SK-N-SH treated with all-trans-retinoic acid at 6 μM for 48 hours (cell line): ENCODE measurements around the gene NPAS3.

Experiments used
- ATAC-seq: fragments of 200-7000 bp; cut with Tn5 transposase; 3 replicates; pipeline ENCODE4 v1.9.1; 2020; ENCODE audit warnings: mild to moderate bottlenecking, moderate library complexity
- ARNTL ChIP-seq: fragments of 450-650 bp; formaldehyde crosslinking; IDR thresholded peaks from 2 replicates; pipeline ENCODE4 v1.5.0; 2020; ENCODE audit warnings: low read depth, mild to moderate bottlenecking, moderate library complexity, borderline replicate concordance
- BACH2 ChIP-seq: fragments of 250-450 bp; sonication (Bioruptor Pico); IDR thresholded peaks from 2 replicates; pipeline ENCODE4 v1.9.0; 2021; ENCODE audit warnings: mild to moderate bottlenecking, borderline replicate concordance
- CSDC2 ChIP-seq: fragments of 250-450 bp; sonication (Bioruptor Pico); IDR thresholded peaks from 2 replicates; pipeline ENCODE4 v1.5.0; 2020; ENCODE audit warnings: mild to moderate bottlenecking, moderate library complexity
- CSRNP3 ChIP-seq: fragments of 250-450 bp; sonication (Bioruptor Pico); IDR thresholded peaks from 2 replicates; pipeline ENCODE4 v1.5.1; 2021; ENCODE audit warnings: mild to moderate bottlenecking, moderate library complexity
- GLIS3 ChIP-seq: fragments of 250-450 bp; sonication (Bioruptor Pico); IDR thresholded peaks from 2 replicates; pipeline ENCODE4 v1.5.0; 2020; ENCODE audit warnings: mild to moderate bottlenecking, moderate library complexity
- ISL1 ChIP-seq: fragments of 250-450 bp; sonication (Bioruptor Pico); IDR thresholded peaks from 2 replicates; pipeline ENCODE4 v2.1.2; 2022; ENCODE audit warnings: mild to moderate bottlenecking, moderate library complexity
- OSR1 ChIP-seq: fragments of 250-450 bp; sonication (Bioruptor Pico); IDR thresholded peaks from 2 replicates; pipeline ENCODE4 v1.8.0; 2022; ENCODE audit warnings: moderate library complexity, mild to moderate bottlenecking, inconsistent platforms
- POU6F1 ChIP-seq: fragments of 250-450 bp; sonication (Bioruptor Pico); IDR thresholded peaks from 2 replicates; pipeline ENCODE4 v1.8.0; 2021; ENCODE audit warnings: low read depth, mild to moderate bottlenecking, moderate library complexity, borderline replicate concordance
- SNAI2 ChIP-seq: fragments of 250-450 bp; sonication (Bioruptor Pico); IDR thresholded peaks from 2 replicates; pipeline ENCODE4 v1.5.0; 2020; ENCODE audit warnings: mild to moderate bottlenecking, moderate library complexity
- TCF4 ChIP-seq: fragments of 250-450 bp; sonication (Bioruptor Pico); IDR thresholded peaks from 2 replicates; pipeline ENCODE4 v1.8.0; 2021; ENCODE audit warnings: mild to moderate bottlenecking, moderate library complexity, borderline replicate concordance
- TOX ChIP-seq: fragments of 250-450 bp; sonication (Bioruptor Pico); IDR thresholded peaks from 2 replicates; pipeline ENCODE4 v1.8.0; 2021; ENCODE audit warnings: mild to moderate bottlenecking, moderate library complexity, borderline replicate concordance
- TSHZ2 ChIP-seq: fragments of 250-450 bp; sonication (Bioruptor Pico); IDR thresholded peaks from 2 replicates; pipeline ENCODE4 v1.5.0; 2020; ENCODE audit warnings: mild to moderate bottlenecking, moderate library complexity
- ZC3H10 ChIP-seq: fragments of 250-450 bp; sonication (Bioruptor Pico); IDR thresholded peaks from 2 replicates; pipeline ENCODE4 v1.5.1; 2021; ENCODE audit warnings: mild to moderate bottlenecking, moderate library complexity
- ZNF565 ChIP-seq: fragments of 450-650 bp; formaldehyde crosslinking; conservative IDR thresholded peaks from 2 replicates; pipeline ENCODE4 v1.5.0; 2020; ENCODE audit warnings: low read depth, mild to moderate bottlenecking, moderate library complexity
- ZNF70 ChIP-seq: fragments of 450-650 bp; formaldehyde crosslinking; IDR thresholded peaks from 2 replicates; pipeline ENCODE4 v1.5.0; 2020; ENCODE audit warnings: mild to moderate bottlenecking, moderate library complexity
- ZNF8 ChIP-seq: fragments of 450-650 bp; formaldehyde crosslinking; IDR thresholded peaks from 2 replicates; pipeline ENCODE4 v1.5.0; 2020; ENCODE audit warnings: mild to moderate bottlenecking, moderate library complexity
- TF ChIP-seq, protein P1 (sequence below): fragments of 250-450 bp; sonication (Bioruptor Pico); IDR thresholded peaks from 2 replicates; pipeline ENCODE4 v1.8.0; 2020; ENCODE audit warnings: mild to moderate bottlenecking, moderate library complexity, borderline replicate concordance

The NPAS3 gene

DNA sequence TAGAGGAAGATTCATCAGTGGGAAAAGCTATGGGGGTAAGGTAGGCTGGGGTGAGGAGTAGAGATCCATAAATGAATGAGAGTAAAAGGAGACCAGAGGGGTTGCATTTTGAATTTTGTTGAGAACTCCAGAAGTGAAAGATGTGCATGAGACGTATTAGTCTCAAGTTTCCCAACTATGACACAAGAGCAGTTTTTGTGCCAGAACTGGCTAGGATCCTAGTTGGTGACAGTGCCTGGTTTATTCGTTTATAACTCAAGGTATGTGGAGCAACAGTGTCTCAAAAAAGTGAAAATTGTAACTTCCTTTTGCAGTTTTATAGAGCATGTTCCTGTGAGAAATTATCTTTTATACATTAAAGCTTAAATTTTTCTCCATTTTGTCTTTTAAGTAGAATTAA, 377.0 kb downstream of the NPAS3 start:
- no peak for ATAC-seq
- TF ChIP-seq TCF4 (CRISPR knock-in tag) (no peak), ZNF8 (CRISPR knock-in tag) (no peak), CSRNP3 (CRISPR knock-in tag) (no peak), OSR1 (CRISPR knock-in tag) (no peak), GLIS3 (CRISPR knock-in tag) (no peak), SNAI2 (CRISPR knock-in tag) (no peak), BACH2 (CRISPR knock-in tag) (no peak), TSHZ2 (CRISPR knock-in tag) (no peak), POU6F1 (CRISPR knock-in tag) (no peak), TOX (CRISPR knock-in tag) (no peak)

DNA sequence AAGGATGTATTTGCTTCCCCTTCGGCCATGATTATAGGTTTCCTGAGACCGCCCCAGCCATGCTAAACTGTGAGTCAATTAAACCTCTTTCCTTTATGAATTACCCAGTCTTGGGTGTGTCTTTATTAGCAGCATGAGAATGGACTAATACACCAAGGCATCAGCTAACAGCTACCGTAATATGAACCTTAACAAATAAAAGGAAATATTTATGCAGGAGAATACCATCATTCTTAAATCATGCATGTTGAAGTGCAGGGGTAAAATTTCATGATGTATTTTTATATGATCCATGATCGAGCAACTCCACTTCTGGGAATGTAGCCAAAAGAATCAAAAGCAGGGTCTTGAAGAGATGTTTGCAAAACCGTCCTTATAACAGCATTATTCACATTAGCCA, 379.0 kb downstream of the NPAS3 start:
- ATAC-seq, result no peak
- TF ChIP-seq TSHZ2 (CRISPR knock-in tag) (no peak), ZC3H10 (CRISPR knock-in tag) (no peak), ISL1 (CRISPR knock-in tag) (no peak), BACH2 (CRISPR knock-in tag) (no peak), CSDC2 (CRISPR knock-in tag) (no peak), OSR1 (CRISPR knock-in tag) (no peak), TOX (CRISPR knock-in tag) (no peak), ZNF8 (CRISPR knock-in tag) (no peak), ZNF565 (CRISPR knock-in tag) (no peak), ZNF70 (CRISPR knock-in tag) (no peak), POU6F1 (CRISPR knock-in tag) (no peak), ARNTL (CRISPR knock-in tag) (no peak), GLIS3 (CRISPR knock-in tag) (no peak), TCF4 (CRISPR knock-in tag) (no peak), CSRNP3 (CRISPR knock-in tag) (no peak)
- TF ChIP-seq, protein P1, sequence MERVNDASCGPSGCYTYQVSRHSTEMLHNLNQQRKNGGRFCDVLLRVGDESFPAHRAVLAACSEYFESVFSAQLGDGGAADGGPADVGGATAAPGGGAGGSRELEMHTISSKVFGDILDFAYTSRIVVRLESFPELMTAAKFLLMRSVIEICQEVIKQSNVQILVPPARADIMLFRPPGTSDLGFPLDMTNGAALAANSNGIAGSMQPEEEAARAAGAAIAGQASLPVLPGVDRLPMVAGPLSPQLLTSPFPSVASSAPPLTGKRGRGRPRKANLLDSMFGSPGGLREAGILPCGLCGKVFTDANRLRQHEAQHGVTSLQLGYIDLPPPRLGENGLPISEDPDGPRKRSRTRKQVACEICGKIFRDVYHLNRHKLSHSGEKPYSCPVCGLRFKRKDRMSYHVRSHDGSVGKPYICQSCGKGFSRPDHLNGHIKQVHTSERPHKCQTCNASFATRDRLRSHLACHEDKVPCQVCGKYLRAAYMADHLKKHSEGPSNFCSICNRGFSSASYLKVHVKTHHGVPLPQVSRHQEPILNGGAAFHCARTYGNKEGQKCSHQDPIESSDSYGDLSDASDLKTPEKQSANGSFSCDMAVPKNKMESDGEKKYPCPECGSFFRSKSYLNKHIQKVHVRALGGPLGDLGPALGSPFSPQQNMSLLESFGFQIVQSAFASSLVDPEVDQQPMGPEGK (CRISPR knock-in tag), result no peak
